MM.1S (cell line): ENCODE results near the gene PKN1.

Experiments
- DNase-seq: peaks from one replicate; pipeline ENCODE4 v3.0.0-alpha.2; 2015
- H2AFZ ChIP-seq: fragments of 300-600 bp; sonication (generic); 2 replicates; pipeline ENCODE4 v1.6.0; 2016; ENCODE audit warnings: antibody characterized with exemption, low read length
- H3F3A ChIP-seq: fragments of 300-600 bp; sonication (generic); 2 replicates; pipeline ENCODE4 v1.6.1; 2016; ENCODE audit warnings: mild to moderate bottlenecking, antibody characterized with exemption, low read length, moderate library complexity, mixed read lengths; ENCODE audit not compliant: insufficient read depth
- H3K27ac ChIP-seq: fragments of 300-600 bp; sonication (generic); 2 replicates; pipeline ENCODE4 v1.5.1; 2016; ENCODE audit warnings: mild to moderate bottlenecking, low read length
- H3K27me3 ChIP-seq: fragments of 300-600 bp; sonication (generic); replicated peaks from 2 replicates; pipeline ENCODE4 v1.6.0; 2016; ENCODE audit warnings: low read length; ENCODE audit not compliant: insufficient read depth
- H3K36me3 ChIP-seq: fragments of 300-600 bp; sonication (generic); replicated peaks from 2 replicates; pipeline ENCODE4 v1.6.1; 2016; ENCODE audit warnings: mild to moderate bottlenecking, low read length, mixed read lengths; ENCODE audit not compliant: insufficient read depth
- H3K4me1 ChIP-seq: fragments of 300-600 bp; sonication (generic); 2 replicates; pipeline ENCODE4 v1.6.1; 2016; ENCODE audit warnings: low read length, mixed read lengths
- H3K4me2 ChIP-seq: fragments of 300-600 bp; sonication (generic); 2 replicates; pipeline ENCODE4 v1.6.0; 2016; ENCODE audit warnings: low read depth, low read length
- H3K4me3 ChIP-seq: fragments of 300-600 bp; sonication (generic); 2 replicates; pipeline ENCODE4 v1.5.1; 2016; ENCODE audit warnings: low read length, mixed read lengths
- H3K79me2 ChIP-seq: fragments of 300-600 bp; sonication (generic); 2 replicates; pipeline ENCODE4 v1.6.1; 2016; ENCODE audit warnings: mixed run types, low read length, mixed read lengths
- H3K9ac ChIP-seq: fragments of 300-600 bp; sonication (generic); 2 replicates; pipeline ENCODE4 v1.6.1; 2016; ENCODE audit warnings: low read length, mixed read lengths
- H3K9me2 ChIP-seq: fragments of 300-600 bp; sonication (generic); replicated peaks from 2 replicates; pipeline ENCODE4 v1.6.1; 2016; ENCODE audit warnings: mild to moderate bottlenecking, low read length, mixed read lengths; ENCODE audit not compliant: insufficient read depth
- H3K9me3 ChIP-seq: fragments of 300-600 bp; sonication (generic); replicated peaks from 2 replicates; pipeline ENCODE4 v1.6.1; 2016; ENCODE audit warnings: mild to moderate bottlenecking, low read length, mixed read lengths; ENCODE audit not compliant: insufficient read depth
- H4K20me1 ChIP-seq: fragments of 300-600 bp; sonication (generic); 2 replicates; pipeline ENCODE4 v1.6.1; 2016; ENCODE audit warnings: mild to moderate bottlenecking, low read length, moderate library complexity, mixed read lengths; ENCODE audit not compliant: insufficient read depth
- CTCF ChIP-seq: fragments of 300-600 bp; sonication (generic); IDR thresholded peaks from 2 replicates; pipeline ENCODE4 v1.5.1; 2016; ENCODE audit warnings: antibody characterized with exemption, low read length, mixed read lengths
- EZH2 ChIP-seq: fragments of 300-600 bp; sonication (generic); optimal IDR thresholded peaks from 2 replicates; pipeline ENCODE3; 2017; ENCODE audit warnings: low read depth, mild to moderate bottlenecking, antibody characterized with exemption, low read length, mixed read lengths
- EZH2phosphoT487 ChIP-seq: fragments of 300-600 bp; sonication (generic); IDR thresholded peaks from 2 replicates; pipeline ENCODE4 v1.6.1; 2018; ENCODE audit warnings: antibody characterized with exemption, low read length

PKN1 gene

DNA sequence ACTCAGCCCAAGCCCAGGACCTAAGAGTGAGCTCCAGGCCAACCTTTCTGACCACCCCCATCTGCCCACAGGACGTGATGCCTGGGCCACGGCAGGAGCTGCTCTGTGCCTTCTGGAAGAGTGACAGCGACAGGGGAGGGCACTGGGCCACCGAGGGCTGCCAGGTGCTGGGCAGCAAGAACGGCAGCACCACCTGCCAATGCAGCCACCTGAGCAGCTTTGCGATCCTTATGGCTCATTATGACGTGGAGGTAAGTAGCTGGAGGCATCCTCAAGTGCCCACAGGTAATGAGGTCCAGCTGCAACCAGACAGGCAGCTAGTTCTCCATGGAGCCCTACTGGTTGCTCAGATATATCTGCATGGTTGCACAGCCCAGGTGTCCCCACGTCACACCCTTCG is 28.8 kb upstream of the PKN1 start:
- H3K27ac ChIP-seq: no peak overlapping the region
- H3F3A ChIP-seq: peaks cover 23% of the 10 kb centered on the region
- peaks cover 3% of the 10 kb centered on the region; the same call in 1 of the 2 replicates for H4K20me1 ChIP-seq
- no peak overlapping the region for H2AFZ ChIP-seq
- TF ChIP-seq EZH2 (no peak), EZH2phosphoT487 (no peak), CTCF (no peak)
- no peak overlapping the region for H3K4me3 ChIP-seq
- no peaks in the 10 kb centered on the region for H3K9me3 ChIP-seq
- H3K4me2 ChIP-seq: no peak overlapping the region
- peaks cover 3% of the 10 kb centered on the region; the same call in 1 of the 2 replicates for H3K36me3 ChIP-seq
- H3K79me2 ChIP-seq: no peaks in the 10 kb centered on the region
- no peaks in the 10 kb centered on the region for H3K9me2 ChIP-seq
- no peaks in the 10 kb centered on the region for H3K4me1 ChIP-seq
- DNase-seq: no peak
- H3K27me3 ChIP-seq: peaks cover 5% of the 10 kb centered on the region; the same call in 1 of the 2 replicates
- no peak overlapping the region for H3K9ac ChIP-seq

DNA sequence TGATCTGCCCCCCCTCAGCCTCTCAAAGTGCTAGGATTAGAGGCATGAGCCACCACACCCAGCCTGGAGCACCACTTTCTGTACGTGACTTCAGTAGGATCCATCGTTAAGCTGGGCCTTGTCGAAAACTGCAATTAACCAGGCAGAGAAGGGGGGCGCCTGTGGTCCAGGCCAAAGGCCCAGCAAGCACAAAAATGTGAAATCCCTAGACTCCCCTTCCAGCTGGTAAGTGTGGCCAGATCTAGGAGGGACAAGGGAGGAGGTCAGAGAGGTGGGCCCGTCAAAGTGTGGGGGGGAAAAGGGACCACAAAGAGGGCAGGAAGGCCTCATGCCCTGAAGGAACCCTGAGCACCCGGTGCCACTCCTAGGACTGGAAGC is 27.7 kb upstream of the PKN1 start:
- Histone ChIP-seq H3K27ac (no peak overlapping the region), H3K36me3 (peaks cover 9% of the 10 kb centered on the region; the same call in 1 of the 2 replicates)

DNA sequence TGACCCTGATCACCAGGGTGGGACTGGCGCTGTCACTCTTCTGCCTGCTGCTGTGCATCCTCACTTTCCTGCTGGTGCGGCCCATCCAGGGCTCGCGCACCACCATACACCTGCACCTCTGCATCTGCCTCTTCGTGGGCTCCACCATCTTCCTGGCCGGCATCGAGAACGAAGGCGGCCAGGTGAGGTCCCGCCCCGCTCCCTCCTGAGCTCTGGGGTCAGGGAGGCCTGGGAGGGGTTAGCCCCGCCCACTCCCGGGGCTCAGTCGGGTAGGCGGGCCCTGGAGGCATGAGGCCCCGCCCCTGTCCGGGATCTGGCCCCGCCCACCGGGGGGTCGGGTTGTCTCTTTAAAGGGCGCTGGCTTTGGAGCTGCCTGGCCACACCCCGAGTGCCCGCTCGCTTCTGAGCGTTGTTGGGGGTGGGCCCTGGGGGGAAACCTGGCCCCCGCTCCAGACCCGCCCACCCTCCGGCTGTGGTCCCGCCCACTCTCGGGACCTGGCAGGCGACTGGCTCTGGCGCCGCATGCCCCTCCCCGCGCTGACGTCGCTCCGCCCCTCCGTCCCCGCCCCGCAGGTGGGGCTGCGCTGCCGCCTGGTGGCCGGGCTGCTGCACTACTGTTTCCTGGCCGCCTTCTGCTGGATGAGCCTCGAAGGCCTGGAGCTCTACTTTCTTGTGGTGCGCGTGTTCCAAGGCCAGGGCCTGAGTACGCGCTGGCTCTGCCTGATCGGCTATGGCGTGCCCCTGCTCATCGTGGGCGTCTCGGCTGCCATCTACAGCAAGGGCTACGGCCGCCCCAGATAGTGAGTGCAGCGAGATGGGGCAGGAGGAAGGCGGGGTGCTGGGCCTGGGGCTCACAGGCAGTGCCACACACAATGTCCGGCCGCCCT is 27.1 kb upstream of the PKN1 start:
- DNase-seq: peak; percentile 79
- Histone ChIP-seq H3K4me1 (no peaks in the 10 kb centered on the region), H3K4me3 (peak overlapping the region; percentile 36; the same call in 1 of the 2 replicates), H3K79me2 (peaks cover 10% of the 10 kb centered on the region), H4K20me1 (peaks cover 15% of the 10 kb centered on the region), H3K36me3 (peaks cover 15% of the 10 kb centered on the region), H3K4me2 (peak overlapping the region; percentile 32; the same call in 1 of the 2 replicates), H3K9ac (no peak overlapping the region), H3K9me2 (no peaks in the 10 kb centered on the region), H3K27me3 (peaks cover 4% of the 10 kb centered on the region; the same call in 1 of the 2 replicates), H2AFZ (no peak overlapping the region), H3K9me3 (no peaks in the 10 kb centered on the region), H3F3A (peaks cover 28% of the 10 kb centered on the region), H3K27ac (no peak overlapping the region)
- TF ChIP-seq CTCF (peak; percentile 58), EZH2 (no peak)

More for the DNA sequence above, 27.7 kb upstream of the PKN1 start:
- peaks cover 4% of the 10 kb centered on the region for H3K79me2 ChIP-seq
- H3K9me2 ChIP-seq: no peaks in the 10 kb centered on the region
- no peak overlapping the region for H3K9ac ChIP-seq
- no peak for DNase-seq
- peaks cover 9% of the 10 kb centered on the region; the same call in 1 of the 2 replicates for H4K20me1 ChIP-seq
- H3K4me2 ChIP-seq: no peak overlapping the region
- no peak for TF ChIP-seq CTCF
- TF ChIP-seq EZH2phosphoT487: no peak
- TF ChIP-seq EZH2: no peak
- no peaks in the 10 kb centered on the region for H3K9me3 ChIP-seq
- H3K4me1 ChIP-seq: no peaks in the 10 kb centered on the region
- H2AFZ ChIP-seq: no peak overlapping the region
- H3K4me3 ChIP-seq: no peak overlapping the region; the same call in 1 of the 2 replicates
- H3K27me3 ChIP-seq: peaks cover 5% of the 10 kb centered on the region; the same call in 1 of the 2 replicates
- peaks cover 28% of the 10 kb centered on the region for H3F3A ChIP-seq
